Measurements from ENCODE around the gene OPA1. TPM values are rescaled to one million over a fixed set of nuclear protein-coding genes. Genes with fewer than 3 reads are reported as not detected.
A peak's percentile ranks its signal among the peaks of the same experiment; 100 is the strongest.

OPA1 gene
- total and polyA plus RNA-seq, 2 of the 13 experiments (the other 11 are each of a cell fraction or from before 2014, with no cell fraction given), result 26.7 to 78.5 TPM

- no peak for TF ChIP-seq ISX (CRISPR knock-in tag; conservative IDR thresholded peaks at IDR 0.05)
- TF ChIP-seq RARA (CRISPR knock-in tag; IDR thresholded peaks at IDR 0.05), result peak; percentile 79
- peak; percentile 70; the same call in 1 of the 2 replicates for TF ChIP-seq PPARG (CRISPR knock-in tag; conservative IDR thresholded peaks at IDR 0.05)
- TF ChIP-seq MLXIP (CRISPR knock-in tag; IDR thresholded peaks at IDR 0.05; ENCODE audit: borderline replicate concordance), result no peak
- TF ChIP-seq CEBPB (IDR thresholded peaks at IDR 0.05; ENCODE audit: borderline replicate concordance, low read depth, low read length), result peak; percentile 48; the same call in 1 of the 2 replicates
- peak; percentile 78; the same call in 1 of the 2 replicates for TF ChIP-seq MAF1 (CRISPR knock-in tag; IDR thresholded peaks at IDR 0.05; ENCODE audit: borderline replicate concordance)
- peak; percentile 96; the same call in 1 of the 2 replicates for TF ChIP-seq EEA1 (CRISPR knock-in tag; IDR thresholded peaks at IDR 0.05; ENCODE audit: borderline replicate concordance)
- peak; percentile 92 for TF ChIP-seq ZNF317 (CRISPR knock-in tag; IDR thresholded peaks at IDR 0.05)
- TF ChIP-seq ZBTB33 (CRISPR knock-in tag; IDR thresholded peaks at IDR 0.05), result peak; percentile 80
- TF ChIP-seq NPAS2 (CRISPR knock-in tag; IDR thresholded peaks at IDR 0.05; ENCODE audit: borderline replicate concordance), result no peak
- peak; percentile 77; the same call in 1 of the 2 replicates for TF ChIP-seq ZNF503 (CRISPR knock-in tag; IDR thresholded peaks at IDR 0.05)
- TF ChIP-seq YEATS2 (CRISPR knock-in tag; IDR thresholded peaks at IDR 0.05; ENCODE audit: borderline replicate concordance), result peak; percentile 99
- TF ChIP-seq ZNF142 (CRISPR knock-in tag; IDR thresholded peaks at IDR 0.05), result peak; percentile 85
- no peak for TF ChIP-seq POLR2AphosphoS2 (IDR thresholded peaks at IDR 0.05; ENCODE audit: low read depth, low read length)
Observed at GRCh38 chr3:193592841-193593667, at the start of gene OPA1 (continued).
